Activated CD8-positive, alpha-beta memory T cell treated with anti-CD3 and anti-CD28 coated beads, Interleukin-2, amount 10 ng/mL, durations not matched to agents 7 days and 5 days (primary cell): Measurements from ENCODE around the gene COQ5. TPM values are rescaled to one million over a fixed set of nuclear protein-coding genes. Genes with fewer than 3 reads are reported as not detected.
"Not testable (repeated sequence)": the region's sequence is repeated elsewhere in the genome, so short reads cannot be mapped to it uniquely, and the experiment has no call there.

Source experiments
- ATAC-seq: fragments of 150-1000 bp; cut with Tn5 transposase; one replicate; pipeline ENCODE4 v1.10.0; 2021; ENCODE audit warnings: moderate library complexity
- CTCF ChIA-PET: fragments of 350-600 bp; sonication (Branson Sonifier 250); formaldehyde crosslinking; loops from one replicate; lab custom pipeline; 2021; ENCODE audit warnings: antibody characterized with exemption; lab: Charles Lee
- DNase-seq: peaks from one replicate; pipeline ENCODE4 v3.0.0-alpha.2; 2020
- H3K27ac Mint-ChIP-seq: one replicate; pipeline ENCODE4 v1.8.0; 2021; ENCODE audit warnings: mild to moderate bottlenecking, mixed read lengths
- H3K27me3 Mint-ChIP-seq: one replicate; pipeline ENCODE4 v1.8.0; 2021; ENCODE audit warnings: mixed read lengths
- H3K36me3 Mint-ChIP-seq: one replicate; pipeline ENCODE4 v1.8.0; 2021; ENCODE audit warnings: mild to moderate bottlenecking, mixed read lengths
- H3K4me1 Mint-ChIP-seq: one replicate; pipeline ENCODE4 v1.8.0; 2021; ENCODE audit warnings: mixed read lengths
- H3K4me3 Mint-ChIP-seq: one replicate; pipeline ENCODE4 v1.8.0; 2021; ENCODE audit warnings: mild to moderate bottlenecking, moderate library complexity, mixed read lengths
- H3K9me3 Mint-ChIP-seq: one replicate; pipeline ENCODE4 v1.8.0; 2022; ENCODE audit warnings: low read depth, mixed read lengths
- total RNA-seq, 2 experiments: library from RNA; stranded (reverse); gene quantifications; one replicate each; pipeline ENCODE4 v1.2.3, GENCODE V29; 2021

The COQ5 gene
- total RNA-seq, 2 experiments from 2014 or later = 26.4 to 34.0 TPM

DNA sequence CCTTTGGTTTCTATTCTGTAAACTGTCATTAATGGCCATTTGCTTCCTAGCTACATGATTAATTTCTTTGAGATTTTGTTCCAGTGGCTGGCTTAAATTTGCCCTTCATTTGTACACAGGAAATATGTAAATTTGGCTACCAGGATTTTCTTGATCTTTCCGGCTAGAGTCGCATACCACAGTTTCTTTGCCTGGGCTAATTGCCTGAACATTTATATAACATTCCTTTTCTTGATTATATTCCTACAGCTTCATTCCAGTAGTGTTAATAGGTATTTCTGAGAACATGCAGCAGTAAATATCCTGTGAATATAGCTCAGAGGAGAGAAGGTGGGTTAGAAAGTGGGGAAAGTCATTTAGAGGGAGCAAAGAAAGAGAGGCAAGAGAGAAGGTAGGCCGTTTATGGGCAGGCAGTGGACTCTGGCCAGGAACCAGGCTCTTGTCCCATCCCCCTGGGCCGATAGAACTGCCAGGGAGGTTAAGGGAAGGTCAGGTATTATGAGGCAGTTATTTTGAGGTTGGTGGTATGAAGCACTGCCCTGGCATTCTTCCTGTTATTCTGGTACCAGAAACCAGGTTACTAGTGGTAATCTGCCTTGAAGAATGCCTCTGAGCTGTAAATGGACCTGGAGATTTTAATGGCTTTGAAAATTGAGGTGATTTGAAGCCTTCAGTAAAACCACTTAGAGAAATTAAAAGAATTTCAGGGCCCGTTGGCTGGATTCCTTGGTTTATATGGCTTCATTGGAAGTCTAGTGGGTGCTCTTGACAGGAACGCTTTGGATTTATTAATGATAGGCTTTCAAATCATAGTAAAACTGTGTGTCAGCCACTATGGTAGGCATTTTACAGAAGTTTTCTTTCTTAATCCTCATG lies 9.6 kb upstream of the COQ5 start:
- Mint-ChIP-seq H3K4me3 (peak overlapping the region; percentile 65), H3K27me3 (no peaks in the 10 kb centered on the region), H3K9me3 (no peaks in the 10 kb centered on the region), H3K27ac (peak overlapping the region; percentile 80), H3K4me1 (peaks cover 55% of the 10 kb centered on the region), H3K36me3 (peaks cover 37% of the 10 kb centered on the region)
- ATAC-seq = no peak
- no peak for DNase-seq
- CTCF ChIA-PET = interaction anchor here (0.7 to 1.5 kb wide), 8 partner anchors 10 to 675 kb away, joined by 3 to 5 read pairs (median 3); partner anchors contain the start of genes COQ5 and SRSF9

DNA sequence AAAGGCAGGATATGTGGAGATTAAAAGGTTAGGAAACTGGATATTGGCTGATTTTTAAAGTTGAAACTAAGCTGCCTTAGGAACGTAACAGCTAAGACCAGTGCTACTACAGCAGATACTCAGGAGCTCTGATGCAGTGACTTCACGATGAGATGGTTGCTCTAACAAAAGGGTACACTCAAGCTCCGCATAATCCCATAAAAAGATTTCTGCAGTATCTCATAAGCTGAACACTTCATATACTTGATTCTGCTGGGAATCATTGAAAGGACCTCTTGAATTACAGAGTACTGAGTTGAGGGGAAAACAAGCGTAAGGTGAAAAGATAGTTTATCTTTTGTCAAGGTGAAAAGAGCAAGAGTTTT lies 8.9 kb upstream of the COQ5 start:
- Mint-ChIP-seq H3K36me3 (peaks cover 37% of the 10 kb centered on the region), H3K4me3 (peak overlapping the region; percentile 65), H3K27ac (peak overlapping the region; percentile 80), H3K4me1 (peaks cover 58% of the 10 kb centered on the region), H3K9me3 (no peaks in the 10 kb centered on the region), H3K27me3 (no peaks in the 10 kb centered on the region)
- ATAC-seq (no peak), DNase-seq (no peak)
- CTCF ChIA-PET = interaction anchor here (0.7 to 1.5 kb wide), 5 partner anchors 9 to 676 kb away, joined by 3 to 5 read pairs (median 3); partner anchors contain the start of genes COQ5 and SRSF9

DNA sequence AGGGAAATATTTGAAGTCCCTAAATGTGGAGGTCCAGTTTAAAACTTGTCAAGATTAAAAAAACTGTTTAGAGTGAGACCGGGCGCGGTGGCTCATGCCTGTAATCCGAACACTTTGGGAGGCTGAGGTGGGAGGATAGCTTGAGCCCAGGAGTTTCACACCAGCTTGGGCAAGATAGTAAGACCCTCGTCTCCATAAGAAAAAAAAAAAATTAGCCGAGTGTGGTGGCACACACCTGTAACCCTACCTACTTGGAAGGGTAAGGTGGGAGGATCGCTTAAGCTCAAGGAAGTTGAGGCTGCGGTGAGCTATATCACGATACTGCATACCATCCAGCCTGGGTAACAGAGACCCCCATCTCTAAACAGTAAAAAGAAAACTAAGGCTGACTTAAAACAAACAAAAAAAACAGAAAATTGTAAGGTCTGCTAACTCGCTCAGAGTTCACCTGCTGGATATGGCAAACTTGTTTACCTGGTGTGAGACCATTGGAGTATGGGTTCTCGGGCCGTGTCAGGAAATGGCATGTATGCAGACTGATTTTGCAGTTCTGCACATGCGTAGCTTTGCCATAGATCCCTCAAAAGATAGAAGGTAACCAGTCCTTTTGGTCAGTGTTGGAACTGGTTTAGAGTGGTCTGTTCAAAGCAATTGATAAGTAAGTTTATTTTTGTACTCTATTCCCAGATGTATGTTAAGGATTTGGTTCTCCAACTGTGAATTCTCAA lies 7.3 kb upstream of the COQ5 start:
- ATAC-seq = peak; percentile 20
- CTCF ChIA-PET = interaction anchor here (0.8 to 1.8 kb wide), 2 partner anchors 7 to 219 kb away, joined by 3 to 5 read pairs; no protein-coding TSS in a partner anchor
- peaks cover 32% of the 10 kb centered on the region for H3K36me3 Mint-ChIP-seq
- peak overlapping the region; percentile 84 for H3K27ac Mint-ChIP-seq
- H3K9me3 Mint-ChIP-seq = no peaks in the 10 kb centered on the region
- H3K27me3 Mint-ChIP-seq = no peaks in the 10 kb centered on the region
- DNase-seq = peak; percentile 65
- peaks cover 59% of the 10 kb centered on the region for H3K4me1 Mint-ChIP-seq
- H3K4me3 Mint-ChIP-seq = peak overlapping the region; percentile 97

DNA sequence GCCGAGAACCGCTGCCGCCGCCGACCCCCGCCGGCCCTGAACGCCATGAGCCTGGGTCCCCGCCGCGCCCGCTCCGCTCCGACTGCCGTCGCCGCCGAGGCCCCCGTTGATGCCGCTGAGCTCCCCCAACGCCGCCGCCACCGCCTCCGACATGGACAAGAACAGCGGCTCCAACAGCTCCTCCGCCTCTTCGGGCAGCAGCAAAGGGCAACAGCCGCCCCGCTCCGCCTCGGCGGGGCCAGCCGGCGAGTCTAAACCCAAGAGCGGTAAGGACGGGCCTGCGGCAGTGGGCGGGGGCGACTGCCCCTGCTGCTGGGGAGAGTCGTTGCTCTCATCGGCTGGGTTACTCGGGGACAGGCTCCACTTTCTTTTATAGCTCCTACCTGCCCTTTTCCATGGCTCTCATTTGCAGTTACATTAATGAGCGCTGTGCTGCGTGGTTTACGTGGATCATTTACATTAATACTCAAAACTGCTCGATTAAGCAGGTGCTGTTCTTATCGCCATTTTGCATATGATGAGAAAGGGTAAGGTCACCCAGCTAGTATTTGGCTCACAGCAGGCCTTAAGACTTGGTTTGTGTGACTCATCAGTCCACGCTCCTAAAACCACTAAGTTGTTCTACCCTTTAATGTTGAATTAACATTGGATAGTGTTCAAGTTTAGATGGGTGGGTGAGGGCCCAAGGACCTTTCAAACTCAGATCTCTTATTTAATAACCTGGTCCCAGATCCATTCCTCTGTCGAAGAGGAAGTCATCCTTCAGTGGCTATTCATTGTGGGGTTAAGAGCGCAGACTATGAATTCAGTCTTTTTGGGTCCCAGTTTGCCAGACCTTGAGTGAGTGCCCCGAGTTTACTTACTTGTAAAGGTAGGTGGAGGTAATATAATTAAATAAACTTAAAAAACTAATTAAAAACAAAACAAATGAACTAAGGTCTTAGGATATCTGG lies 6.0 kb upstream of the COQ5 start:
- H3K36me3 Mint-ChIP-seq = peaks cover 23% of the 10 kb centered on the region
- peaks cover 54% of the 10 kb centered on the region for H3K4me1 Mint-ChIP-seq
- H3K4me3 Mint-ChIP-seq = peak overlapping the region; percentile 97
- peak; percentile 62 for ATAC-seq
- CTCF ChIA-PET = interaction anchor here (0.6 to 1.8 kb wide), 6 partner anchors 9 to 96 kb away, joined by 3 to 6 read pairs (median 3); partner anchors contain the start of genes POP5 and SRSF9
- DNase-seq = peak; percentile 69
- H3K27me3 Mint-ChIP-seq = no peaks in the 10 kb centered on the region
- H3K27ac Mint-ChIP-seq = peak overlapping the region; percentile 95
- H3K9me3 Mint-ChIP-seq = no peaks in the 10 kb centered on the region

DNA sequence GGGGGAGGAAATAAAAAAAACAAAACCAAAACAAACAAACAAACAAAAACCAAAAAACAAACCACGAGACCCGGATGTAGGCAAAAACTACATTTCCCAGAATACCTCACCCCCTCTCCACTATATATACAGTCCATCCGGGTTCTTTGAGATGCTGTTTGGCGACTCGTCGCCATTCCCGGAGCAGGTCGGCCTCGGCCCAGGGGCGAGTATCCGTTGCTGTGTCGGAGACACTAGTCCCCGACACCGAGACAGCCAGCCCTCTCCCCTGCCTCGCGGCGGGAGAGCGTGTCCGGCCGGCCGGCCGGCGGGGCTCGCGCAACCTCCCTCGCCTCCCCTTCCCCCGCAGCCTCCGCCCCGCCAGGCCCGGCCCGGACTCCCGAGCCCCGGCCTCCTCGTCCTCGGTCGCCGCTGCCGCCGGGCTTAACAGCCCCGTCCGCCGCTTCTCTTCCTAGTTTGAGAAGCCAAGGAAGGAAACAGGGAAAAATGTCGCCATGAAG lies 5.3 kb upstream of the COQ5 start, which contains the start of gene RNF10:
Gene RNF10 (plus strand): TSS at position 154 of the 500 bp plus-strand sequence. CDS start 456 bp downstream, outside the sequence.
- DNase-seq (peak; percentile 85), ATAC-seq (peak; percentile 79)
- no peaks in the 10 kb centered on the region for H3K9me3 Mint-ChIP-seq
- H3K4me1 Mint-ChIP-seq = peaks cover 53% of the 10 kb centered on the region
- H3K27me3 Mint-ChIP-seq = no peaks in the 10 kb centered on the region
- H3K27ac Mint-ChIP-seq = peak within 1 kb of the TSS; percentile 95
- peak within 1 kb of the TSS; percentile 97 for H3K4me3 Mint-ChIP-seq
- H3K36me3 Mint-ChIP-seq = peaks cover 19% of the 10 kb centered on the region
- CTCF ChIA-PET = interaction anchor here (0.7 to 1.8 kb wide), 3 partner anchors 9 to 94 kb away, joined by 3 to 6 read pairs (median 5); partner anchors contain the start of gene SRSF9

DNA sequence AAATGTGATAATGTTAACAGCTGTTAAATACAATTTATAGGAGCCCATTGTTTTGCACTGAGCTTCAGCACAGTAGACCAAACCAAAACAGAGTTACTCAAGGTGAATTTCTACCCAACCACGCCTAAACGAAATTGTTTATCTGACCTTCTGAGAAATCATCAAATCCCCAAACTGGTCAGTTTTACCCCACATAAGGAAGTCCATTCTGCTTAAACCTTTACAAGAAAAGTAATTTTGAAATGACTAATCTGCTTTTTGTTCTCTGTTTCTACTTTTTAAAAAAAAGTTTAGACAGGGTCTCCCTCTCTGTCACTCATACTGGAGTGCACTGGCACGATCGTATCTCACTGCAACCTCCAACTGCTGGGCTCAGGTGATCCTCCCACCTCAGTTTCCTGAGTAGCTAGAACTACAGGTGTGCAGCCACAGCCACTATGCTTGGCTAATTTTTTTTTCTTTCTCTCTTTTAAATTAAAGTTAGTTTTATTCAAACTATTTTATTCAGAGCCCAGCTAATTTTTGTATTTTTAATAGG lies 3.8 kb upstream of the COQ5 start:
- no peaks in the 10 kb centered on the region for H3K27me3 Mint-ChIP-seq
- ATAC-seq (no peak), DNase-seq (no peak)
- H3K4me1 Mint-ChIP-seq = peaks cover 48% of the 10 kb centered on the region
- H3K36me3 Mint-ChIP-seq = peaks cover 6% of the 10 kb centered on the region
- no peak overlapping the region for H3K4me3 Mint-ChIP-seq
- H3K9me3 Mint-ChIP-seq = no peaks in the 10 kb centered on the region
- peak overlapping the region; percentile 36 for H3K27ac Mint-ChIP-seq
- CTCF ChIA-PET = no interaction called here

DNA sequence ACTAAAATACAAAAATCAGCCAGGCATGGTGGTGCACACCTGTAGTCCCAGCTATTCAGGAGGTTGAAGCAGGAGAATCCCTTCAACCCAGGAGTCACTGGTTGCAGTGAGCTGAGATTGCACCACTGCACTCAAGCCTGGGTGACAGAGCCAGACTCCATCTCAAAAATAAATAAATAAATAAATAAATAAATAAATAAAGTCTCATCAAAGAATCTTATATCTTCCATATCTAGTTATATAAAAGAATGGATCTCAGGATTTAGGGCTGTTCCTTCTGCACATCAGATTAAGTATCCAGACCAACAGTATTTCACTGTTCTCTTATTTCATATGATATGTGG lies 1.4 kb upstream of the COQ5 start:
- H3K36me3 Mint-ChIP-seq, DNase-seq, H3K27me3 Mint-ChIP-seq, ATAC-seq, H3K9me3 Mint-ChIP-seq, CTCF ChIA-PET: not testable (repeated sequence)
- Mint-ChIP-seq H3K4me3 (peak overlapping the region; percentile 99), H3K27ac (peak overlapping the region; percentile 99), H3K4me1 (peaks cover 36% of the 10 kb centered on the region)

DNA sequence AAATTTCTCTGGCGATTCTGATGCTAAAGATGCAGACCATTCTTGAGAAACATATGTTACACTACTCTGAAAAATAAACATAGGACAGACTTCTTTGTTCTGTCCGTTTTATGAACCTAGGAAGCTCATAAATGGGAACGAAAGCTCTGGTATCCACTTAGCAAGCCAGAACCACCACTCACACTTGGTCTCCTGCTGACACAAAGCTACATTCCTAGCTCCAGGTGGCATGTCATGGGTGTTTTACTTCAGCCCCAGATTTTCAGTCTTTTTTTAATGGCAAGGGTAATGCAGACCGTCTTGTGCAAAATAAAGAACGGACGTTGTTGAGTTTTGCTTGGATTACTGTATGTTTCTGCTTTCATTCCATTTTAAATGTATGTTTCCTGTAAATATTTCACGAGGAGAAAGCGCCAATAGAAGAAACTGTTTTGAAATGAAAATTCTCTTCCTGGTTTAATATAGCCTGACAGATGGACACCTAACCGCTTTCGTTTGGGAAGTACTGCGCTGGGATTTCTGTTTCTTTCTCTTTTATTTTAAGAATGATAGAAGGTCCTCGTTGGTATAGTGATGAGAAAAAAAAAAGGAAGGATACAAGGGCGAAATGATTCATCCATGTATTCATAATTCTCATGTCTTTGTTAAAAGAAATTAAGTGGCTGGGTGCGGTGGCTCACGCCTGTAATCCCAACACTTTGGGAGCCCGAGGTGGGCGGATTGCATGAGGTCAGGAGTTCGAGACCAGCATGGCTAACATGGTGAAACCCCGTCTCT lies 871 bp upstream of the COQ5 start:
- no peak for ATAC-seq

DNA sequence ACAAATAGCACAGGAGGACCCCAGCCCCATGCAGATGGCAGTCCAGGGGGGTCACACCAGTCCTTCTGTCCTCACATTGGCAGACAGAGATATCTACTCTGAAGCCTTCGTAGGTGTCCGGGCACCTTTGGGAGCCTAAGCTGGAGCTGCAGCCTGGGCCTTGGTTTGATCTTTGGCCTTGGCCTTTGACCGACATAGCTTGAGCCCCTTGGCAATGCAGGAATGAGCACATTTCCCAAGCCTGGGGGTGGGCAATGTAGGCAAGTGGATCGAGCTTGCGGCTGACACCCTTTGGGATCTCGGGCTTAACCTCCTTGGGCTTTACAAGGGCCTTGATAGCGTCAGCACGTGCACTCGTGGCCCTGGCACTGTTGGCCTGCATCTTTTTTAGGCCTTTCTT lies 6.4 kb downstream of the COQ5 start:
- no peak for ATAC-seq
- H3K36me3 Mint-ChIP-seq = peaks cover 2% of the 10 kb centered on the region

More for the DNA sequence above, 871 bp upstream of the COQ5 start:
- peaks cover 34% of the 10 kb centered on the region for H3K4me1 Mint-ChIP-seq
- H3K27ac Mint-ChIP-seq = peak overlapping the region; percentile 99
- peaks cover 2% of the 10 kb centered on the region for H3K36me3 Mint-ChIP-seq
- H3K4me3 Mint-ChIP-seq = peak overlapping the region; percentile 99
- no peaks in the 10 kb centered on the region for H3K9me3 Mint-ChIP-seq
- no peaks in the 10 kb centered on the region for H3K27me3 Mint-ChIP-seq
- CTCF ChIA-PET = interaction anchor here (0.6 to 1.7 kb wide), 2 partner anchors 51 to 91 kb away, joined by 3 to 5 read pairs; partner anchors contain the start of gene POP5
- DNase-seq = no peak

DNA sequence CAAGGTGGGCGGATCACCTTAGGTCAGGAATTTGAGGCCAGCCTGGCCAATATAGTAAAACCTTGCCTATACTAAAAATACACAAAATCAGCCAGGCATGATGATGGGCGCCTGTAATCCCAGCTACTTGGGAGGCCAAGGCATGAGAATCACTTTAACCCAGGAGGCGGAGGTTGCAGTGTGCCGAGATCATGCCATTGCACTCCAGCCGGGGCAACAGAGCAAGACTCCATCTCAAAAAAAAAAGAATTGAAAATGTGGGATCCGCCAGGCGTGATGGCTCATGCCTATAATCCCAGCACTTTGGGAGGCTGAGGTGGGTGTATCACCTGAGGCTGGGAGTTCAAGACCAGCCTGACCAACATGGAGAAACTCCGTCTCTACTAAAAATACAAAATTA lies 9.6 kb downstream of the COQ5 start:
- H3K9me3 Mint-ChIP-seq, H3K4me1 Mint-ChIP-seq, H3K36me3 Mint-ChIP-seq, H3K27me3 Mint-ChIP-seq, DNase-seq, H3K4me3 Mint-ChIP-seq, ATAC-seq, CTCF ChIA-PET, H3K27ac Mint-ChIP-seq: not testable (repeated sequence)

More for the DNA sequence above, 6.4 kb downstream of the COQ5 start:
- CTCF ChIA-PET = no interaction called here
- no peak overlapping the region for H3K27ac Mint-ChIP-seq
- DNase-seq = no peak
- no peaks in the 10 kb centered on the region for H3K9me3 Mint-ChIP-seq
- H3K4me3 Mint-ChIP-seq = no peak overlapping the region
- H3K27me3 Mint-ChIP-seq = no peaks in the 10 kb centered on the region
- peaks cover 7% of the 10 kb centered on the region for H3K4me1 Mint-ChIP-seq

DNA sequence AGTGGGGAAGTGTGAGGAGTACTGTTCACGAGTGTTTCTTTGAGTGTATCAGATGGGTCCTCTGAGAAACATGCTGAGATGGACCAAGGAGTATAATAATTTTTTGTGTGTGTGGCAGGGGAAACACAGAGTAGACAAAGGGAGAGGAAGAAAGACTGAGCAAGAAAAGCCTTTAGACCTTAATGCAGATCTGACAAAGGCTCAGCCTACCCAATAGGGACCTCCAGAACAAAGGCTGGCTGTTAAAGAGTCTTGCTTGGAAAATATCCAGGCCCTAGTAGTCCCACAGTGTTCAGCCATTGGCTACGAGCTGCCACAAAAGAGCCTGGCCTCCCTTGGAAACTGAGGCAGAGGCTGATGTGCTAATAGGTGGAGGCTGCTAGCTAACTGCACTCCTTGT lies 13.5 kb downstream of the COQ5 start:
- Mint-ChIP-seq H3K9me3 (no peaks in the 10 kb centered on the region), H3K27ac (no peak overlapping the region), H3K36me3 (peaks cover 10% of the 10 kb centered on the region), H3K27me3 (no peaks in the 10 kb centered on the region), H3K4me3 (no peak overlapping the region), H3K4me1 (no peaks in the 10 kb centered on the region)
- no peak for DNase-seq
- CTCF ChIA-PET = interaction anchor here (1.0 kb wide), 1 partner anchor 581 kb away, joined by 3 read pairs; no protein-coding TSS in a partner anchor
- ATAC-seq = no peak
